OCI-LY1 (cell line): Measurements from ENCODE around the gene CRABP1.

Experiments used
- H2AFZ ChIP-seq: fragments of 200-600 bp; sonication (generic), shearing (Covaris generic); 2 replicates; pipeline ENCODE4 v1.6.0; 2014; ENCODE audit warnings: antibody characterized with exemption, mild to moderate bottlenecking, low read length
- H3F3A ChIP-seq: fragments of 200-600 bp; sonication (generic), shearing (Covaris generic); 2 replicates; pipeline ENCODE4 v1.6.0; 2014; ENCODE audit warnings: mild to moderate bottlenecking, antibody characterized with exemption, low read length, moderate library complexity; ENCODE audit not compliant: insufficient read depth
- H3K27ac ChIP-seq: fragments of 200-600 bp; sonication (generic); 2 replicates; pipeline ENCODE4 v1.5.1; 2014; ENCODE audit warnings: low read length, mixed run types, mild to moderate bottlenecking, low read depth; ENCODE audit not compliant: poor library complexity, severe bottlenecking
- H3K27me3 ChIP-seq: fragments of 200-600 bp; sonication (generic); 2 replicates; pipeline ENCODE4 v1.6.0; 2014; ENCODE audit warnings: antibody characterized with exemption, mild to moderate bottlenecking, low read length, moderate library complexity; ENCODE audit not compliant: insufficient read depth
- H3K36me3 ChIP-seq: fragments of 200-600 bp; sonication (generic); 2 replicates; pipeline ENCODE4 v1.6.1; 2014; ENCODE audit warnings: mild to moderate bottlenecking, antibody characterized with exemption, low read length, moderate library complexity, mixed read lengths; ENCODE audit not compliant: insufficient read depth
- H3K4me1 ChIP-seq: fragments of 200-600 bp; sonication (generic); 2 replicates; pipeline ENCODE4 v1.5.1; 2014; ENCODE audit warnings: mild to moderate bottlenecking, low read length, moderate library complexity; ENCODE audit not compliant: insufficient read depth, severe bottlenecking
- H3K4me2 ChIP-seq: fragments of 200-600 bp; sonication (generic), shearing (Covaris generic); 2 replicates; pipeline ENCODE4 v1.6.1; 2014; ENCODE audit warnings: low read length
- H3K4me3 ChIP-seq: fragments of 200-600 bp; sonication (generic); 2 replicates; pipeline ENCODE4 v1.5.1; 2014; ENCODE audit warnings: low read length, low read depth, mild to moderate bottlenecking, mixed read lengths; ENCODE audit not compliant: poor library complexity, severe bottlenecking
- H3K79me2 ChIP-seq: fragments of 200-600 bp; shearing (Covaris generic); 2 replicates; pipeline ENCODE4 v1.6.1; 2016; ENCODE audit warnings: mixed run types, low read length, mixed read lengths; ENCODE audit not compliant: insufficient read depth
- H3K9ac ChIP-seq: fragments of 200-600 bp; sonication (generic), shearing (Covaris generic); 2 replicates; pipeline ENCODE4 v1.6.1; 2014; ENCODE audit warnings: mild to moderate bottlenecking, low read length, mixed read lengths
- H3K9me2 ChIP-seq: fragments of 200-600 bp; sonication (generic), shearing (Covaris generic); 2 replicates; pipeline ENCODE4 v1.6.1; 2014; ENCODE audit warnings: low read depth, mild to moderate bottlenecking, low read length, mixed read lengths
- H3K9me3 ChIP-seq: fragments of 200-600 bp; shearing (Covaris generic); 2 replicates; pipeline ENCODE4 v1.6.1; 2014; ENCODE audit warnings: low read length, mixed read lengths
- H4K20me1 ChIP-seq: fragments of 200-600 bp; sonication (generic), shearing (Covaris generic); 2 replicates; pipeline ENCODE4 v1.6.0; 2016; ENCODE audit warnings: mild to moderate bottlenecking, low read length; ENCODE audit not compliant: insufficient read depth
- CTCF ChIP-seq: fragments of 200-600 bp; sonication (generic), shearing (Covaris generic); IDR thresholded peaks from 2 replicates; pipeline ENCODE4 v1.5.1; 2017; ENCODE audit warnings: mild to moderate bottlenecking, antibody characterized with exemption, low read length, moderate library complexity, mixed read lengths
- EZH2 ChIP-seq: fragments of 200-600 bp; sonication (generic), shearing (Covaris generic); IDR thresholded peaks from 2 replicates; pipeline ENCODE4 v1.8.0; 2017; ENCODE audit warnings: borderline replicate concordance, mixed run types, mild to moderate bottlenecking, antibody characterized with exemption, low read length, moderate library complexity, mixed read lengths

CRABP1 gene

GRCh38 chr15:78322243-78322642 lies 17.9 kb upstream of the CRABP1 start:
- H3K79me2 ChIP-seq: no peaks in the 10 kb centered on the region
- no peaks in the 10 kb centered on the region for H3K27me3 ChIP-seq
- no peak overlapping the region for H3K4me3 ChIP-seq
- no peak overlapping the region for H3K4me2 ChIP-seq
- no peaks in the 10 kb centered on the region for H3K4me1 ChIP-seq
- H3K36me3 ChIP-seq: no peaks in the 10 kb centered on the region
- H3K9ac ChIP-seq: no peak overlapping the region
- H4K20me1 ChIP-seq: no peaks in the 10 kb centered on the region
- no peak overlapping the region for H2AFZ ChIP-seq
- no peaks in the 10 kb centered on the region for H3K9me3 ChIP-seq
- no peak for TF ChIP-seq CTCF
- H3K27ac ChIP-seq: no peak overlapping the region
- H3F3A ChIP-seq: no peaks in the 10 kb centered on the region
- H3K9me2 ChIP-seq: no peaks in the 10 kb centered on the region

GRCh38 chr15:78322724-78323521 lies 17.2 kb upstream of the CRABP1 start:
- TF ChIP-seq EZH2 (no peak), CTCF (no peak)
- Histone ChIP-seq H3K27ac (no peak overlapping the region), H4K20me1 (no peaks in the 10 kb centered on the region), H3K9me3 (no peaks in the 10 kb centered on the region), H3K27me3 (no peaks in the 10 kb centered on the region), H3K36me3 (no peaks in the 10 kb centered on the region), H3K4me1 (no peaks in the 10 kb centered on the region), H3K9ac (no peak overlapping the region), H3K4me3 (no peak overlapping the region), H3K9me2 (no peaks in the 10 kb centered on the region), H3K79me2 (no peaks in the 10 kb centered on the region), H3F3A (no peaks in the 10 kb centered on the region), H3K4me2 (no peak overlapping the region), H2AFZ (no peak overlapping the region)

GRCh38 chr15:78323693-78324092 lies 16.5 kb upstream of the CRABP1 start:
- H3K9ac ChIP-seq: no peak overlapping the region
- no peaks in the 10 kb centered on the region for H4K20me1 ChIP-seq
- H3K9me2 ChIP-seq: no peaks in the 10 kb centered on the region
- no peak overlapping the region for H3K4me3 ChIP-seq
- H3K36me3 ChIP-seq: no peaks in the 10 kb centered on the region
- no peak overlapping the region for H3K4me2 ChIP-seq
- H3F3A ChIP-seq: no peaks in the 10 kb centered on the region
- no peak overlapping the region for H3K27ac ChIP-seq
- no peaks in the 10 kb centered on the region for H3K9me3 ChIP-seq
- H3K27me3 ChIP-seq: no peaks in the 10 kb centered on the region
- H3K79me2 ChIP-seq: no peaks in the 10 kb centered on the region
- no peaks in the 10 kb centered on the region for H3K4me1 ChIP-seq
- TF ChIP-seq CTCF: no peak
- TF ChIP-seq EZH2: no peak
- no peak overlapping the region for H2AFZ ChIP-seq
